Esophagus (tissue), 2 donors: ENCODE measurements around the gene NOA1. TPM values are rescaled to one million over a fixed set of nuclear protein-coding genes. Genes with fewer than 3 reads are reported as not detected.

Source experiments
- H3K27ac ChIP-seq, 2 donors: one replicate each; pipeline ENCODE4 v1.5.1; 2013; ENCODE audit warnings: low read depth in 2 of 2, mild to moderate bottlenecking in 2 of 2, inconsistent platforms in 1 of 2, low read length in 1 of 2, moderate library complexity in 1 of 2
- H3K27me3 ChIP-seq, 2 donors: one replicate each; pipeline ENCODE4 v1.6.1; 2013; ENCODE audit warnings: low read length in 2 of 2, control low read depth in 1 of 2, mild to moderate bottlenecking in 1 of 2; ENCODE audit not compliant: insufficient read depth in 2 of 2, control insufficient read depth in 1 of 2
- H3K36me3 ChIP-seq, 2 donors: one replicate each; pipeline ENCODE4 v1.6.1; 2013; ENCODE audit warnings: low read length in 1 of 2; ENCODE audit not compliant: control insufficient read depth in 2 of 2, insufficient read depth in 2 of 2
- H3K4me1 ChIP-seq, 2 donors: one replicate each; pipeline ENCODE4 v1.6.1; 2013; ENCODE audit warnings: low read length in 1 of 2; ENCODE audit not compliant: control insufficient read depth in 2 of 2, insufficient read depth in 2 of 2
- H3K4me3 ChIP-seq, 2 donors: one replicate each; pipeline ENCODE4 v1.5.1; 2013; ENCODE audit warnings: low read length in 2 of 2, mild to moderate bottlenecking in 2 of 2, low read depth in 1 of 2, moderate library complexity in 1 of 2
- H3K9me3 ChIP-seq, 2 donors: one replicate each; pipeline ENCODE4 v1.6.1; 2013; ENCODE audit warnings: mild to moderate bottlenecking in 2 of 2, low read depth in 1 of 2, low read length in 1 of 2, moderate library complexity in 1 of 2; ENCODE audit not compliant: control insufficient read depth in 2 of 2, insufficient read depth in 1 of 2
- WGBS, 2 donors: extraction: QIAGEN DNeasy Blood & Tissue Kit; methylation state at CpG; one replicate each; pipeline ENCODE4 v1.1.7; 2013; 5-methylcytosine and 5-hydroxymethylcytosine counted together
- polyA plus RNA-seq, 2 donors: library from polyadenylated mRNA; stranded (reverse); fragments of 200-250 nt; gene quantifications; one replicate each; pipeline ENCODE4 v1.2.3, GENCODE V29; 2013
- donor health status: healthy with polysubstance abuse.
- donor health status: Bipolar disorder and iron deficiency.

Gene NOA1
- polyA plus RNA-seq, 2 donors = 3.4 to 11.0 TPM

DNA sequence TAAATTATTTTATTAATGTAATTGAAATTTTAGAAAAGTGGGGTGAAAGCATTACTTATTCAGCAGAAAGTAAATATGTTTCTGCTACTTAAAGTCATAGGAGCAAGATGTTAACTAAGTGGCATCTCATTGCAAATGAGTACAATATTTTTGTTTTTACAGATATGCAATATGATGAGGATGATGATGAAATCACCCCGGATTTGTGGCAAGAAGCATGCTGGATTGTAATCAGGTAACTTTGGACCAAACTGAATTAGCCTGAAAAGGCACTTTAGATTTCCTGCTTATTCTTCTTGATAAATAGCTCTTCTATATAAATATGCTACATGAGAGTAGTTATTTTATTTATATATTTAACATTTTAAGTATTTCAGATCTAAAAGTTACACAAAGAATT is 8.8 kb upstream of the NOA1 start:
- H3K27ac ChIP-seq = no peak overlapping the region
- no peaks in the 10 kb centered on the region for H3K27me3 ChIP-seq
- H3K36me3 ChIP-seq = peaks cover 3 to 10% of the 10 kb centered on the region in 2 donors
- no peaks in the 10 kb centered on the region for H3K4me1 ChIP-seq
- H3K4me3 ChIP-seq = no peak overlapping the region
- H3K9me3 ChIP-seq = no peaks in the 10 kb centered on the region
- 88 to 89% methylated on average over 1 of the region's 1 CpG for WGBS, 2 donors

DNA sequence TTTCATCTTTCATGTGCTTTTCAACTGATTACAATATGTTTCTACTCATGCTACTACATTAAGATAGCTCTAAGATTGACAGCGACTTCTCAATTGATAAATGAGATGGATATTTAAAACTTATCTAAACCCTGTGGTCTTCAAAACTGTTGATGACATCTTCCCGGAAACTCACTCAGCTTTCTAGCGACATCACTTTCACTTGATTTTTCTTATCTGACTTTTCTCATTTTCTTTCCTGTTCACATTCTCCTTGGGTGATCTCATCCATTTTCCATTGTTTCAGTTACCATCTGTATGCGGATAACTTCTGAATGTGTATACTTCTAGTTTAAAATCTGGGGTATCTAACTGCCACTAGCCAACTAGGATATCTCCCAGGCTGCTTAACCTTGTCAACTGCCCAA is 4.4 kb upstream of the NOA1 start:
- H3K27me3 ChIP-seq = no peaks in the 10 kb centered on the region
- no peaks in the 10 kb centered on the region for H3K4me1 ChIP-seq
- no peak overlapping the region for H3K27ac ChIP-seq
- H3K4me3 ChIP-seq = no peak overlapping the region
- H3K9me3 ChIP-seq = no peaks in the 10 kb centered on the region
- peaks cover 0 to 3% of the 10 kb centered on the region in 2 donors for H3K36me3 ChIP-seq
- 68 to 70% methylated on average over 4 of the region's 4 CpGs for WGBS, 2 donors

DNA sequence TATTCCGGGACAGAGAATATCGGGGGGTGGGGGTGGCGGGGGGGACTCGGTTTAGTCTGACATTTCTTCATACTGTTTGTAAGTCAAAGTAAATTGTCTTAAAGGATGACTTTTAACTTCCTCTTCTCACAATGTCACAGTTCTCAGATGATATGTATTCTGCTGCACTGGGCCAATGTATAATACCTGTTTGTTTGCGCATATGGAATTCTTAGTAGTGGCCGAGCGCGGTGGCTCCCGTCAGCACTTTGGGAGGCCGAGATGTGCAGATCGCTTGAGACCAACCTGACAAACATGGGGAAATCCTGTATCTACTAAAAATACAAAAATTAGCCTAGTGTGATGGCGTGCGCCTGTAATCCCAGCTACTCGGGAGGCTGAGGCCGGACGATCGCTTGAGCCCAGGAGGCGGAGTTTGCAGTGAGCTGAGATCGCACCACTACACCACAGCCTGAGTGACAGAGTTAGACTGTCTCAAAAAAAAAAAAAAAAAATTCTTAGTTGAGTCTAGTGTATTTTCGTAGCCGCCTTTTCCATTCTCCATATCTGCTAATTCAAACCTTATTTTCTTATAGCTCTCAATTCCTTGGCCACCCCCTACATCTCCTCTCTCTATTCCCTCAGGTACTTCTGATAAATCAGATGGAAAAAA is 2.1 kb upstream of the NOA1 start:
- peak overlapping the region; percentile 95 to 97 for H3K27ac ChIP-seq
- H3K27me3 ChIP-seq = no peaks in the 10 kb centered on the region
- peaks cover 3 to 10% of the 10 kb centered on the region in 2 donors for H3K4me1 ChIP-seq
- no peaks in the 10 kb centered on the region for H3K9me3 ChIP-seq
- peak overlapping the region; percentile 95 to 96 for H3K4me3 ChIP-seq
- H3K36me3 ChIP-seq = no peaks in the 10 kb centered on the region
- 8 to 9% methylated on average over 21 of the region's 21 CpGs for WGBS, 2 donors

DNA sequence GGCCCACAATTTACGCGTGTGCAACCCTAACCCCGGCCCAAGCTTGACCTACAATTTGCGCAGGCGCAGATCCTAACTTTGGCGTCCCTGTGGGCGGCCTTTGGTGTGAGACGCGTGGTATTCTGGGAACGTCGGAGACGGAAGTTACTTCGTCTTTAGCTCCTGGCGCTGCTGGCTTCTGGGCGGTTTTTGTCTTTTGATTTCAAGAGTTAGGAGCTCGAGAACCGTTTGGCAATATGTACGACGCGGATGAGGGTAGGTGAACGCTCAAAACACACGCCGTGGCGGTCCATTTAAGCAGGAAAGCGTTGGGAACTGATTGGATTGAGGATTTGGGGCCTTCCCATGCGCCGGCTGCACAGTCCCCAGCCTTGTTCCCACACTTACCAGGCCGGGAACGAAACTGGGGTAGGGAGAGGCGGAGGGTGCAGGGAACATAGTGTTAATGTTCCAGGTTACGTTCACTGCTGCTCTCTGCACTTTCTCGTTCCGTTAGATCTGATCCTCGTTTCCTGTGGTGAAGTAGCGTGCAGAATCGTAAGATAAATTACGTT is 1.4 kb upstream of the NOA1 start, which contains the start of gene POLR2B:
Gene POLR2B, plus strand, starts transcription at position 147 of the 554 bp plus-strand sequence. Its CDS starts 90 bp downstream, at position 237.
- Histone ChIP-seq H3K4me3 (peak within 1 kb of the TSS; percentile 95 to 96), H3K9me3 (peaks cover 0 to 2% of the 10 kb centered on the region in 2 donors), H3K27me3 (no peaks in the 10 kb centered on the region), H3K27ac (peak within 1 kb of the TSS; percentile 95 to 97), H3K36me3 (no peaks in the 10 kb centered on the region), H3K4me1 (peaks cover 3 to 10% of the 10 kb centered on the region in 2 donors)
- 0% methylated on average over 37 of the region's 37 CpGs for WGBS, 2 donors

DNA sequence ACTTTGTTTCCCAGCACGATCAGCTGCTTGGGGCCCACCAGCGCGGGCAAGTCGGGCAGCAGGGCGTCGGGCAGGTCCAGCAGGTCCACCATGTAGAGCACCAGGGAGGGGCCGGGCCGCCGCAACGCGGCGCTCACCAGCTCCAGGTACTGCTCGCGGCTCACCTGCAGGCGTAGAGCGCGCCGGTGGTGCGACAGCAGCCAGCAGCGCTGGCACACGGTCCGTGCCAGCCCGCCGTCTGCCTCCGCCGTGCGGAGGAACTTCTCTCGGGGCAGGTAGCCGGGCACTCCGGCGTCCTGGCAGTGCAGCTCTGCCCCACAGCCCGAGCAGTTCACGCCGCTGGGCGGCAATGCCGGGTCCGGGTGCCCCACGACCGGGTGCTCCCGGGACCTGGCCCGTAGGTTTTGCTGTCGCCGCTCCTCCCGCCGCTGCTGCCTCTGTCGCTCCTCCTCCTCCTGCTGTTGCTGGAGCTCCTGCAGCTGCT is 527 bp downstream of the NOA1 start:
- Histone ChIP-seq H3K27me3 (no peaks in the 10 kb centered on the region), H3K4me1 (peaks cover 3 to 10% of the 10 kb centered on the region in 2 donors), H3K9me3 (peaks cover 0 to 2% of the 10 kb centered on the region in 2 donors), H3K27ac (peak overlapping the region; percentile 79 to 93), H3K36me3 (peaks cover 10 to 11% of the 10 kb centered on the region in 2 donors), H3K4me3 (peak overlapping the region; percentile 84 to 96)
- 0% methylated on average over 42 to 46 of the region's 46 CpGs for WGBS, 2 donors

DNA sequence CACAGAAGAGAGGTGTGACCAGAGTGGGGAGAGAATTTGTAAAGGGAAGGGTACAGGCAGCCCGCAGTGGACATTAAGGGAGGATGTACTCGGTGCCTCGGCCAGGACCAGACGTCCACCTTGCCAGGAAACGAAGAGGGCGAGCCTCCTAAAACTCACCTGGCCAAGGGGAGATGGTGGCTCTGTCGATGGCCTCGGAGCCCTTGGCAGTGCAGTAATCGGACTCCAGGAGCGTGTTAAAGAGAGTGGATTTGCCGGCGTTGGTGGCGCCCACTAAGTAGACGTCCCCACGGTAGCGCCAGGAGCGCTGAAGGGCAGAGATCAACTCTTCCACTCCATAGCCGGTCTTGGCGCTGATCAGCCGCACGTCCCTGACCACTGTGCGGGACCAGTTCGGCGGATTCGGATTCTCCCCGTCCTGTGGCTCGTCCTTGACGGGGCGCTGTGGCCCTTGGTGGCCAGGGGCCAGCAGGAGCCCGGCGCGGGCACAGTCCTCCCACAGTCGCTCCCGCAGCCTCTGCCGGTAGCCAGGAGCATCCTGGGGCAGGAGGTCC is 1.0 kb downstream of the NOA1 start:
- Histone ChIP-seq H3K27me3 (no peaks in the 10 kb centered on the region), H3K4me1 (peaks cover 3 to 10% of the 10 kb centered on the region in 2 donors), H3K27ac (peak overlapping the region; percentile 79 to 93), H3K9me3 (peaks cover 0 to 2% of the 10 kb centered on the region in 2 donors), H3K4me3 (peak overlapping the region; percentile 84 to 96), H3K36me3 (peaks cover 10 to 11% of the 10 kb centered on the region in 2 donors)
- WGBS, 2 donors = 2% methylated on average over 33 to 35 of the region's 35 CpGs

DNA sequence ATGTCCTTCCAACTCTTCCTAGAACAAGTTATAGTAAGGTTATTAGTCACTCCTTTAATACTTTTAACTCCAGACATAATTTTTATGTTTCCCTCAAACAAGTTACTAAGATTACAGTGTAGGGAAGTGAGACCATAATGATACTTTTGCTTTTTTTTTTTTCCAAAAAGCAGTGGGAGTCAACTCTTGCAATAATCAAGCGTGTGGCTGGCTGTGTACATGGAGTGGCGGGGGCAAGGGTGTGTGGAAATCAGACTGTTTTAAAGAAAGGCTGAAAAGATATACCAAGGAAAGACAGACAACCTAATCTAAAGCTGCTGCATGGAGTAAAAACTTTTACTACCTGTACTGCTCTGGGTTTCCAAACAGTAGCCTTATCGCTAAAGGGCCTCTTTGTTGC is 4.1 kb downstream of the NOA1 start:
- WGBS, 2 donors = 94 to 99% methylated on average over 3 of the region's 3 CpGs
- H3K4me3 ChIP-seq = no peak overlapping the region
- no peaks in the 10 kb centered on the region for H3K27me3 ChIP-seq
- peaks cover 10 to 12% of the 10 kb centered on the region in 2 donors for H3K36me3 ChIP-seq
- peaks cover 0 to 2% of the 10 kb centered on the region in 2 donors for H3K9me3 ChIP-seq
- no peak overlapping the region for H3K27ac ChIP-seq
- H3K4me1 ChIP-seq = peaks cover 3 to 10% of the 10 kb centered on the region in 2 donors

DNA sequence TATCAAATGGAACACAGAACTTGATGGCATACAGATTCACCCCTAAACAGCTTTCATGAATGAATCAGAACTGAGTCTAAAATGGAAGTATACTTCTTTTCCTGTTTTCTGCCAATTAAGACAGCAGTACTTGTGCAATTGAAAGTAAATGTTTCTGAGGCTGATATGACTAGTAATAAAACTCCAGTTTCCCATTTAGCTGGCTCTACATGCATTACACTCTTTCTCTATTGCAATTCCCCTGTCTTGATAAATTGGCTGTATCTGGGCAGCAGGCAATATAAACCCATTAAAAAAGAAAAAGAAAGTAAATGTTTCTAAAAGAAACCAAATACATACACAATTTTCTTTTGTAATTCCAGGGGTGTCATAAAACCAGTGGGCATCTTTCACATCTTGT is 4.6 kb downstream of the NOA1 start:
- no peak overlapping the region for H3K27ac ChIP-seq
- H3K4me1 ChIP-seq = peaks cover 3 to 10% of the 10 kb centered on the region in 2 donors
- H3K4me3 ChIP-seq = no peak overlapping the region
- H3K27me3 ChIP-seq = no peaks in the 10 kb centered on the region
- H3K36me3 ChIP-seq = peaks cover 10 to 12% of the 10 kb centered on the region in 2 donors
- H3K9me3 ChIP-seq = peaks cover 0 to 2% of the 10 kb centered on the region in 2 donors

DNA sequence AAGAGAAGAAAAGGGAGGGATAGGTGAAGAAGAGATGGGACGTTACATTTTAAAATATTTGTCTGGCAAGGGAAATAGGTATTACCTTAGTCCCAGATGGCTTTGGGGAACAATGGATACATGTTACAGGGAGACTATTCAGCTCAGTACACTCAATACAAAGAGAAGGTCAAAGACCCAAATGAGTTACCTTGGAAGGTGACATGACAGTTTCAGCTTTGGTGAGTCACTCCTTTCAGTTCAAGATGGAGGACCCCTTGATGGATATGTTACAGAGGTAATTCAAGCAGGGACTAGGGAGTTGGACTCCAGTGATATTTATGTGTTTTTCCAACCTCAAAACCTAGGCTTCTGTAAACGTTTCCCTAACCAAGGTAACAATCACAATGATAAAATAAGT is 5.0 kb downstream of the NOA1 start:
- Histone ChIP-seq H3K27ac (no peak overlapping the region), H3K9me3 (peaks cover 0 to 2% of the 10 kb centered on the region in 2 donors), H3K4me1 (peaks cover 3 to 10% of the 10 kb centered on the region in 2 donors), H3K36me3 (peaks cover 10 to 12% of the 10 kb centered on the region in 2 donors), H3K4me3 (no peak overlapping the region), H3K27me3 (no peaks in the 10 kb centered on the region)
- 90% methylated on average over 2 of the region's 2 CpGs for WGBS, 2 donors
